AG04450 (cell line): ENCODE results near the gene RAD51. TPM values are rescaled to one million over a fixed set of nuclear protein-coding genes. Genes with fewer than 3 reads are reported as not detected.

Experiments used
- CTCF ChIA-PET: fragments of 300-600, 350-600 bp; formaldehyde crosslinking; extraction: SDS; loops from one replicate; lab custom pipeline; 2022; ENCODE audit warnings: antibody characterized with exemption, inconsistent platforms; lab: Charles Lee
- POLR2A ChIA-PET: fragments of 350-600 bp; formaldehyde crosslinking; extraction: SDS; loops from one replicate; lab custom pipeline; 2021; ENCODE audit warnings: antibody characterized with exemption, inconsistent platforms; lab: Yijun Ruan, JAX
- DNase-seq: peaks from one replicate; pipeline ENCODE4 v3.0.0-alpha.2; 2011; ENCODE audit warnings: low read depth, low spot score
- H3K27ac ChIP-seq: one replicate; pipeline ENCODE4 v1.5.1; 2012; ENCODE audit warnings: low read depth, low read length, control low read depth
- H3K27me3 ChIP-seq: one replicate; pipeline ENCODE4 v1.6.0; 2012; ENCODE audit warnings: low read length; ENCODE audit not compliant: control insufficient read depth, insufficient read depth
- H3K4me3 ChIP-seq: 2 replicates; pipeline ENCODE4 v1.5.1; 2011; ENCODE audit warnings: mild to moderate bottlenecking, low read depth, low read length, control low read depth
- H3K9me3 ChIP-seq: 2 replicates; pipeline ENCODE4 v1.5.1; 2012; ENCODE audit warnings: low read length; ENCODE audit not compliant: control insufficient read depth, insufficient read depth
- CTCF ChIP-seq: IDR thresholded peaks from 2 replicates; pipeline ENCODE4 v1.5.1; 2011; ENCODE audit warnings: low read depth, low read length, control low read depth, inconsistent platforms
- polyA plus RNA-seq: library from polyadenylated mRNA; depleted of rRNA; stranded (reverse); fragments of >200 nt; gene quantifications from 2 replicates; pipeline ENCODE4 v1.2.3, GENCODE V29; 2011

The RAD51 gene
- polyA plus RNA-seq, 1 experiment = 6.0 TPM

GRCh38 chr15:40736575-40736974 lies 41.6 kb downstream of the RAD51 start:
- H3K27me3 ChIP-seq = no peaks in the 10 kb centered on the region
- TF ChIP-seq CTCF = no peak
- H3K27ac ChIP-seq = no peak overlapping the region
- POLR2A ChIA-PET = no interaction called here
- CTCF ChIA-PET = no interaction called here
- no peaks in the 10 kb centered on the region for H3K9me3 ChIP-seq
- no peak overlapping the region for H3K4me3 ChIP-seq
- no peak for DNase-seq

DNA sequence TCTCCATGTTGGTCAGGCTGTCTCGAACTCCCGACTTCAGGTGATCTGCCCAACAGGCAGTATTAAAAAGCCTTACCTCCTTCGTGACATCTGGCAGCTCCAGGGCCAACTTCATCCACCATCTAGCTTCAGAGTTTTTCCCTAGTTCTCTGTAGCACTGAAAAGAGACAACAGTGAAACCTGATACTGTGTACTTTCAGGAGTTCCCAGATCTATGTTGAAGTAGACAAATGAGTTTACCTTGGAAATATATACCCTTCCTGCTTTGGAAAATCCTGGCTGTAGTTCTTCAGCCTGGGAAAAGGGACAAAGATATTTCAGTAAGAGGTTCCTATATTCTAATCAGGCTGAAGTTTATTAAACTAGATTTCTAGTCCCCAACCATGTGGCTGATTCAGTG lies 42.1 kb downstream of the RAD51 start:
- no peak overlapping the region for H3K27ac ChIP-seq
- TF ChIP-seq CTCF = no peak
- ChIA-PET POLR2A (no interaction called here), CTCF (no interaction called here)
- DNase-seq = no peak
- H3K27me3 ChIP-seq = no peaks in the 10 kb centered on the region
- no peak overlapping the region for H3K4me3 ChIP-seq
- no peaks in the 10 kb centered on the region for H3K9me3 ChIP-seq

GRCh38 chr15:40739047-40739446 lies 44.1 kb downstream of the RAD51 start:
- no peak overlapping the region for H3K4me3 ChIP-seq
- no peaks in the 10 kb centered on the region for H3K9me3 ChIP-seq
- ChIA-PET POLR2A (interaction anchor here (0.7 kb wide), 1 partner anchor 499 kb away, joined by 3 read pairs; no protein-coding TSS in a partner anchor), CTCF (interaction anchor here (1.2 kb wide), 1 partner anchor 14 kb away, joined by 3 read pairs; no protein-coding TSS in a partner anchor)
- no peak overlapping the region for H3K27ac ChIP-seq
- no peaks in the 10 kb centered on the region for H3K27me3 ChIP-seq
- DNase-seq = no peak
- TF ChIP-seq CTCF = no peak

- 0 out of 2 replicates have a peak, but pooled peaks have one; percentile 1 for TF ChIP-seq CTCF
- Histone ChIP-seq H3K27me3 (no peaks in the 10 kb centered on the region), H3K4me3 (no peak overlapping the region), H3K9me3 (no peaks in the 10 kb centered on the region), H3K27ac (no peak overlapping the region)
- CTCF ChIA-PET = interaction anchor here (1.0 to 1.2 kb wide), 2 partner anchors 14 to 150 kb away, joined by 3 to 4 read pairs; no protein-coding TSS in a partner anchor
- DNase-seq = no peak
- POLR2A ChIA-PET = interaction anchor here (0.6 kb wide), 1 partner anchor 444 kb away, joined by 3 read pairs; no protein-coding TSS in a partner anchor
Observed at GRCh38 chr15:40739854-40740253, 44.9 kb downstream of the RAD51 start.

- Histone ChIP-seq H3K27ac (peak overlapping the region; percentile 39), H3K9me3 (no peaks in the 10 kb centered on the region), H3K27me3 (no peaks in the 10 kb centered on the region), H3K4me3 (no peak overlapping the region)
- ChIA-PET POLR2A (interaction anchor here (0.7 to 0.8 kb wide), 2 partner anchors 12 to 98 kb away, joined by 3 to 6 read pairs; no protein-coding TSS in a partner anchor), CTCF (interaction anchor here (0.7 to 1.6 kb wide), 2 partner anchors 131 to 151 kb away, joined by 7 to 11 read pairs; partner anchors contain the start of genes RHOV and VPS18)
- DNase-seq = no peak
- TF ChIP-seq CTCF = no peak
Observed at GRCh38 chr15:40743485-40743901, 48.5 kb downstream of the RAD51 start.
